HEK293 (cell line): ENCODE results near the gene ZBTB38.
A peak's percentile ranks its signal among the peaks of the same experiment; 100 is the strongest.

Source experiments
- CTCF ChIA-PET: fragments of 350-600 bp; formaldehyde crosslinking; extraction: SDS; loops from one replicate; lab custom pipeline; 2021; ENCODE audit warnings: antibody characterized with exemption; lab: Yijun Ruan, JAX
- POLR2A ChIA-PET: fragments of 300-600 bp; formaldehyde crosslinking; extraction: SDS; loops from one replicate; lab custom pipeline; 2020; ENCODE audit warnings: antibody characterized with exemption, inconsistent platforms; lab: Yijun Ruan, JAX
- H3K27ac ChIP-seq: fragments of 200-500 bp; sonication (Bioruptor generic); 2 replicates; pipeline ENCODE4 v1.5.1; 2014; ENCODE audit warnings: low read depth, low read length, control low read depth, inconsistent platforms; ENCODE audit errors: extremely low read depth
- H3K36me3 ChIP-seq, 2 experiments: fragments of 200-500 bp in 1 of 2; sonication (Bioruptor generic) in 1 of 2; 1 replicate in 1 of 2; 2 replicates in 1 of 2; pipeline ENCODE4 v1.5.1; 2014 to 2017; ENCODE audit warnings: inconsistent platforms in 2 of 2, low read length in 2 of 2; ENCODE audit not compliant: control insufficient read depth in 2 of 2, insufficient read depth in 1 of 2
- H3K4me1 ChIP-seq: fragments of 200-500 bp; sonication (Bioruptor generic); 2 replicates; pipeline ENCODE4 v1.5.1; 2014; ENCODE audit warnings: mild to moderate bottlenecking, low read length, inconsistent platforms; ENCODE audit not compliant: control insufficient read depth, insufficient read depth
- H3K4me3 ChIP-seq: 2 replicates; pipeline ENCODE4 v1.5.1; 2011; ENCODE audit warnings: low read depth, mild to moderate bottlenecking, control low read depth, low read length, moderate library complexity
- H3K9me3 ChIP-seq: fragments of 200-500 bp; sonication (Bioruptor generic); 2 replicates; pipeline ENCODE4 v1.5.1; 2014; ENCODE audit warnings: low read depth, low read length, inconsistent platforms; ENCODE audit not compliant: control insufficient read depth, insufficient read depth
- INSM2 ChIP-seq: fragments of 450-650 bp; formaldehyde crosslinking; IDR thresholded peaks from 2 replicates; pipeline ENCODE4 v1.5.1; 2016; ENCODE audit warnings: missing biosample characterization, missing genetic modification characterization
- KLF16 ChIP-seq: fragments of 450-650 bp; formaldehyde crosslinking; IDR thresholded peaks from 2 replicates; pipeline ENCODE4 v1.5.1; 2017; ENCODE audit warnings: missing biosample characterization, missing genetic modification characterization
- MEIS1 ChIP-seq: sonication (generic); formaldehyde crosslinking; IDR thresholded peaks from 2 replicates; pipeline ENCODE4 v1.8.1; 2022; ENCODE audit warnings: missing genetic modification reagents, mild to moderate bottlenecking, borderline replicate concordance
- SP7 ChIP-seq: fragments of 450-650 bp; formaldehyde crosslinking; IDR thresholded peaks from 2 replicates; pipeline ENCODE4 v1.5.1; 2016; ENCODE audit warnings: missing biosample characterization, missing genetic modification characterization
- WT1 ChIP-seq: fragments of 450-650 bp; formaldehyde crosslinking; IDR thresholded peaks from 2 replicates; pipeline ENCODE4 v1.5.1; 2016; ENCODE audit warnings: missing biosample characterization, missing genetic modification characterization
- ZBTB6 ChIP-seq: fragments of 450-650 bp; formaldehyde crosslinking; IDR thresholded peaks from 2 replicates; pipeline ENCODE4 v1.5.1; 2017; ENCODE audit warnings: missing biosample characterization, missing genetic modification characterization
- ZBTB7A ChIP-seq: fragments of 450-650 bp; formaldehyde crosslinking; IDR thresholded peaks from 2 replicates; pipeline ENCODE4 v1.5.1; 2016; ENCODE audit warnings: low read depth, missing biosample characterization, missing genetic modification characterization
- ZFP37 ChIP-seq: fragments of 450-650 bp; formaldehyde crosslinking; IDR thresholded peaks from 2 replicates; pipeline ENCODE4 v1.5.1; 2016; ENCODE audit warnings: missing biosample characterization, missing genetic modification characterization
- ZNF221 ChIP-seq: fragments of 450-650 bp; formaldehyde crosslinking; IDR thresholded peaks from 2 replicates; pipeline ENCODE4 v1.5.1; 2017; ENCODE audit warnings: missing biosample characterization, missing genetic modification characterization, borderline replicate concordance
- ZNF23 ChIP-seq: fragments of 450-650 bp; formaldehyde crosslinking; IDR thresholded peaks from 2 replicates; pipeline ENCODE4 v1.5.1; 2016; ENCODE audit warnings: missing biosample characterization, missing genetic modification characterization, borderline replicate concordance
- ZNF239 ChIP-seq: fragments of 450-650 bp; formaldehyde crosslinking; IDR thresholded peaks from 2 replicates; pipeline ENCODE4 v1.5.1; 2016; ENCODE audit warnings: missing biosample characterization, missing genetic modification characterization
- ZNF24 ChIP-seq: fragments of 450-650 bp; formaldehyde crosslinking; IDR thresholded peaks from 2 replicates; pipeline ENCODE4 v1.5.1; 2016; ENCODE audit warnings: missing biosample characterization, missing genetic modification characterization
- ZNF266 ChIP-seq: fragments of 450-650 bp; formaldehyde crosslinking; IDR thresholded peaks from 2 replicates; pipeline ENCODE4 v1.5.1; 2016; ENCODE audit warnings: missing biosample characterization, missing genetic modification characterization, low read depth
- ZNF302 ChIP-seq: fragments of 450-650 bp; formaldehyde crosslinking; IDR thresholded peaks from 2 replicates; pipeline ENCODE4 v1.5.1; 2016; ENCODE audit warnings: missing biosample characterization, missing genetic modification characterization, low read depth
- ZNF366 ChIP-seq: fragments of 450-650 bp; formaldehyde crosslinking; conservative IDR thresholded peaks from 2 replicates; pipeline ENCODE4 v1.5.1; 2016; ENCODE audit warnings: missing biosample characterization, missing genetic modification characterization
- ZNF37A ChIP-seq: fragments of 450-650 bp; IDR thresholded peaks from 2 replicates; pipeline ENCODE4 v1.5.1; 2018; ENCODE audit warnings: missing biosample characterization, missing genetic modification characterization
- ZNF404 ChIP-seq: fragments of 450-650 bp; formaldehyde crosslinking; IDR thresholded peaks from 2 replicates; pipeline ENCODE4 v1.5.1; 2017; ENCODE audit warnings: missing biosample characterization, missing genetic modification characterization
- ZNF449 ChIP-seq: fragments of 450-650 bp; formaldehyde crosslinking; IDR thresholded peaks from 2 replicates; pipeline ENCODE4 v1.5.1; 2017; ENCODE audit warnings: missing biosample characterization, mild to moderate bottlenecking, missing genetic modification characterization, moderate library complexity
- ZNF518A ChIP-seq: fragments of 450-650 bp; formaldehyde crosslinking; conservative IDR thresholded peaks from 2 replicates; pipeline ENCODE4 v1.5.1; 2016; ENCODE audit warnings: low read depth, missing biosample characterization, missing genetic modification characterization
- ZNF623 ChIP-seq: fragments of 450-650 bp; formaldehyde crosslinking; IDR thresholded peaks from 2 replicates; pipeline ENCODE4 v1.5.1; 2016; ENCODE audit warnings: missing biosample characterization, missing genetic modification characterization
- ZNF626 ChIP-seq: fragments of 450-650 bp; sonication (Bioruptor Pico); formaldehyde crosslinking; IDR thresholded peaks from 2 replicates; pipeline ENCODE4 v1.5.1; 2018; ENCODE audit warnings: missing biosample characterization, missing genetic modification characterization, inconsistent platforms
- ZSCAN23 ChIP-seq: fragments of 450-650 bp; formaldehyde crosslinking; IDR thresholded peaks from 2 replicates; pipeline ENCODE4 v1.5.1; 2016; ENCODE audit warnings: missing biosample characterization, missing genetic modification characterization
- ZSCAN4 ChIP-seq: fragments of 450-650 bp; formaldehyde crosslinking; IDR thresholded peaks from 2 replicates; pipeline ENCODE4 v1.5.1; 2017; ENCODE audit warnings: missing biosample characterization, missing genetic modification characterization
- ZXDB ChIP-seq: fragments of 450-650 bp; formaldehyde crosslinking; IDR thresholded peaks from 2 replicates; pipeline ENCODE4 v1.5.1; 2016; ENCODE audit warnings: missing biosample characterization, missing genetic modification characterization

The ZBTB38 gene

GRCh38 chr3:141360888-141361598 is 7.3 kb upstream of the ZBTB38 start:
- Histone ChIP-seq H3K36me3 (no peaks in the 10 kb centered on the region), H3K27ac (no peak overlapping the region), H3K4me3 (peak overlapping the region; percentile 12; the same call in 1 of the 2 replicates), H3K4me1 (no peaks in the 10 kb centered on the region), H3K9me3 (no peaks in the 10 kb centered on the region)
- ChIA-PET CTCF (interaction anchor here (0.6 to 5.3 kb wide), 22 partner anchors 8 to 288 kb away, joined by 3 to 36 read pairs (median 6); partner anchors contain the start of gene PXYLP1), POLR2A (interaction anchor here (1.0 kb wide), 1 partner anchor 49 kb away, joined by 5 read pairs; no protein-coding TSS in a partner anchor)
- TF ChIP-seq ZSCAN23 (tag by site-specific recombination) (no peak), ZNF37A (tag by site-specific recombination) (no peak), KLF16 (no peak), ZNF518A (no peak), MEIS1 (no peak), ZXDB (tag by site-specific recombination) (peak; percentile 52), ZNF302 (tag by site-specific recombination) (no peak), INSM2 (no peak), ZNF449 (no peak), ZNF266 (tag by site-specific recombination) (no peak), ZNF623 (no peak), ZBTB6 (tag by site-specific recombination) (no peak), ZNF366 (tag by site-specific recombination) (0 out of 2 replicates have a peak, but pooled peaks have one; percentile 16), ZNF239 (tag by site-specific recombination) (no peak), WT1 (tag by site-specific recombination) (peak; percentile 81), ZFP37 (tag by site-specific recombination) (no peak), ZNF24 (tag by site-specific recombination) (no peak), ZSCAN4 (tag by site-specific recombination) (no peak), ZNF404 (tag by site-specific recombination) (no peak), ZNF221 (tag by site-specific recombination) (no peak), ZNF23 (tag by site-specific recombination) (no peak), ZBTB7A (tag by site-specific recombination) (no peak), SP7 (tag by site-specific recombination) (no peak), ZNF626 (tag by site-specific recombination) (no peak)
